ENCODE measurements around the gene CAMK2B.

- TF ChIP-seq CTCF (conservative IDR thresholded peaks at IDR 0.05; ENCODE audit: low read length) (no peak), EZH2phosphoT487 (IDR thresholded peaks at IDR 0.05; ENCODE audit: borderline replicate concordance) (no peak)
These were observed 73.5 kb downstream of the CAMK2B start for GRCh38 chr7:44251881-44252280.

Data from Loucy (cell line).